Gastroesophageal sphincter (tissue), 4 donors: Measurements from ENCODE around the gene DSEL. TPM values are rescaled to one million over a fixed set of nuclear protein-coding genes. Genes with fewer than 3 reads are reported as not detected.

Experiments used
- ATAC-seq: fragments of 150-250 bp; one replicate; pipeline ENCODE4 v1.9.1; 2016; ENCODE audit warnings: mild to moderate bottlenecking, moderate library complexity
- H3K27ac ChIP-seq, 4 donors: fragments of 200-600 bp; sonication (generic) in 3 of 4; 1 replicate in 3 of 4; 2 replicates in 1 of 4; pipeline ENCODE4 v1.5.1; 2016 to 2019
- H3K27me3 ChIP-seq: fragments of 200-600 bp; sonication (generic); one replicate; pipeline ENCODE4 v1.5.1; 2019
- H3K36me3 ChIP-seq, 2 donors: fragments of 200-600 bp; sonication (generic); one replicate each; pipeline ENCODE4 v1.5.1; 2019; ENCODE audit warnings: control low read depth in 1 of 2
- H3K4me1 ChIP-seq, 3 donors: fragments of 200-600 bp; sonication (generic); 1 replicate in 2 of 3; 2 replicates in 1 of 3; pipeline ENCODE4 v1.5.1; 2016 to 2019; ENCODE audit warnings: control low read depth in 2 of 3
- H3K4me3 ChIP-seq, 2 donors: fragments of 200-600 bp; sonication (generic); one replicate each; pipeline ENCODE4 v1.5.1; 2019; ENCODE audit warnings: mild to moderate bottlenecking in 1 of 2, moderate library complexity in 1 of 2
- H3K9me3 ChIP-seq, 3 donors: fragments of 200-600 bp; sonication (generic); one replicate each; pipeline ENCODE4 v1.5.1; 2017 to 2019; ENCODE audit warnings: control low read depth in 2 of 3
- EP300 ChIP-seq: sonication (generic); formaldehyde crosslinking; IDR thresholded peaks from one replicate; pipeline ENCODE4 v1.6.1; 2017; ENCODE audit warnings: antibody characterized with exemption, mild to moderate bottlenecking
- POLR2A ChIP-seq, 2 donors: fragments of 450-650 bp; IDR thresholded peaks; one replicate each; pipeline ENCODE4 v1.6.1; 2017; ENCODE audit warnings: antibody characterized with exemption in 2 of 2, mild to moderate bottlenecking in 2 of 2, moderate library complexity in 1 of 2
- POLR2AphosphoS5 ChIP-seq: sonication (generic); formaldehyde crosslinking; IDR thresholded peaks from one replicate; pipeline ENCODE4 v1.6.1; 2017; ENCODE audit warnings: antibody characterized with exemption
- WGBS, 2 donors: methylation state at CpG; one replicate each; pipeline ENCODE4 v1.1.5; 2018; ENCODE audit warnings: low coverage in 1 of 2; 5-methylcytosine and 5-hydroxymethylcytosine counted together
- total RNA-seq, 4 donors: library from RNA; depleted of rRNA; stranded (reverse); fragments of >200 nt; gene quantifications; one replicate each; pipeline ENCODE4 v1.1.0, GENCODE V29; 2016
- TF ChIP-seq, protein P1 (sequence below), 4 experiments: fragments of 200-600 bp in 2 of 4; fragments of 450-650 bp in 2 of 4; sonication (generic) in 1 of 4; IDR thresholded peaks; one replicate each; pipeline ENCODE4 v1.5.1; 2017 to 2019; ENCODE audit warnings: antibody characterized with exemption in 4 of 4, mild to moderate bottlenecking in 2 of 4, moderate library complexity in 2 of 4

The DSEL gene
- total RNA-seq, 4 donors from 2014 or later = 8.9 to 10.9 (median 9.7) TPM

DNA sequence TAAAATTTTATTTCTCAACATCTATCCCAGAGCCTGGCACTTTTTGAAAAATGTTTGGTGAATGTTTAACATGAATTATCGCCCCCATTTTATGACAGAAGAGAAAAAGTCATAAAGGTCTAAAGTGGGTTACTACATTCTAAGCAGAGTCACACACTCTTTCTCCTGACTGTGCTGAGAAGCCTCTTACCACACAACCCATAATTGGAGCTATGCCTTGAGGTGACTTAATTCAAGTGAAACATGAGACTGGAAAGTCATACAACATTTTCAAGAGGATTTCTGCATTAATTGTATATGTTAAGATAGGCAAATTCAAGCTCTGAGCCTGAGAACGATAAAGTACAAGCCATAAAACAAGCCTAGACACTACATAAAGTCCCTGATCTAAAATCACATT lies 3.1 kb upstream of the DSEL start:
- WGBS, 2 donors = 70 to 84% methylated on average over 2 of the region's 2 CpGs
- H3K27ac ChIP-seq = peak overlapping the region in 2 of 4 donors; percentile 17 to 55
- no peak for TF ChIP-seq POLR2A (IDR thresholded peaks at IDR 0.05)
- TF ChIP-seq POLR2AphosphoS5 = no peak
- TF ChIP-seq, protein P1, sequence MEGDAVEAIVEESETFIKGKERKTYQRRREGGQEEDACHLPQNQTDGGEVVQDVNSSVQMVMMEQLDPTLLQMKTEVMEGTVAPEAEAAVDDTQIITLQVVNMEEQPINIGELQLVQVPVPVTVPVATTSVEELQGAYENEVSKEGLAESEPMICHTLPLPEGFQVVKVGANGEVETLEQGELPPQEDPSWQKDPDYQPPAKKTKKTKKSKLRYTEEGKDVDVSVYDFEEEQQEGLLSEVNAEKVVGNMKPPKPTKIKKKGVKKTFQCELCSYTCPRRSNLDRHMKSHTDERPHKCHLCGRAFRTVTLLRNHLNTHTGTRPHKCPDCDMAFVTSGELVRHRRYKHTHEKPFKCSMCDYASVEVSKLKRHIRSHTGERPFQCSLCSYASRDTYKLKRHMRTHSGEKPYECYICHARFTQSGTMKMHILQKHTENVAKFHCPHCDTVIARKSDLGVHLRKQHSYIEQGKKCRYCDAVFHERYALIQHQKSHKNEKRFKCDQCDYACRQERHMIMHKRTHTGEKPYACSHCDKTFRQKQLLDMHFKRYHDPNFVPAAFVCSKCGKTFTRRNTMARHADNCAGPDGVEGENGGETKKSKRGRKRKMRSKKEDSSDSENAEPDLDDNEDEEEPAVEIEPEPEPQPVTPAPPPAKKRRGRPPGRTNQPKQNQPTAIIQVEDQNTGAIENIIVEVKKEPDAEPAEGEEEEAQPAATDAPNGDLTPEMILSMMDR (IDR thresholded peaks at IDR 0.05) = no peak
- TF ChIP-seq EP300 = no peak
- no peak overlapping the region for H3K4me3 ChIP-seq
- H3K9me3 ChIP-seq = no peaks in the 10 kb centered on the region
- no peak for ATAC-seq
- no peaks in the 10 kb centered on the region for H3K27me3 ChIP-seq
- no peaks in the 10 kb centered on the region for H3K36me3 ChIP-seq
- H3K4me1 ChIP-seq = peaks cover under 1 to 50% (median 14%) of the 10 kb centered on the region in 3 donors

GRCh38 chr18:67518566-67518965 lies 2.0 kb upstream of the DSEL start:
- H3K27ac ChIP-seq = peak overlapping the region in 2 of 4 donors; percentile 90 to 91
- WGBS, 2 donors = 90 to 97% methylated on average over 3 to 5 of the region's 5 CpGs

DNA sequence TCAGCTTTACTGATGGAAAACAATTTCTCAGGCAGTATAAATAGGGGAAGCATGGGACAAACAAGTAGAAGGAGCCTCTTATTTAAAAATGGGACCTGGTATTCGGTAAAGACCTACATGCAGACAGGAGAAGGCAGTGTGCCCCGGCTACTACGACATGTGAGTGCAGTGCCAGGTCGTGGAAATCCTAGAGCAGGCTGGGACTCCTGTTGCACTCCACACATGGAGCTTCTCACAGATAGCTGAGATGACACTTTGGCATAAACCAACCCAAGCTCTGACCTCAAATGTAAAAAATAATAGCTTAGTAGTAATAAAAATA lies 885 bp upstream of the DSEL start:
- no peaks in the 10 kb centered on the region for H3K27me3 ChIP-seq
- TF ChIP-seq, protein P1 (IDR thresholded peaks at IDR 0.05) = no peak
- TF ChIP-seq EP300 = no peak
- TF ChIP-seq POLR2A (IDR thresholded peaks at IDR 0.05) = no peak
- TF ChIP-seq POLR2AphosphoS5 = no peak
- peak overlapping the region; percentile 66 to 93 (median 90) for H3K27ac ChIP-seq
- H3K9me3 ChIP-seq = no peaks in the 10 kb centered on the region
- 0 to 23% methylated on average over 3 to 4 of the region's 4 CpGs for WGBS, 2 donors
- ATAC-seq = no peak
- H3K4me1 ChIP-seq = peaks cover 0 to 47% (median 14%) of the 10 kb centered on the region in 3 donors
- H3K4me3 ChIP-seq = peak overlapping the region; percentile 52 to 76
- peaks cover 0 to 5% of the 10 kb centered on the region in 2 donors for H3K36me3 ChIP-seq

More at GRCh38 chr18:67518566-67518965, 2.0 kb upstream of the DSEL start:
- TF ChIP-seq, protein P1 (IDR thresholded peaks at IDR 0.05) = no peak
- TF ChIP-seq POLR2A (IDR thresholded peaks at IDR 0.05) = no peak
- TF ChIP-seq EP300 = no peak
- no peak for TF ChIP-seq POLR2AphosphoS5
- no peak overlapping the region for H3K4me3 ChIP-seq
- peaks cover 0 to 47% (median 14%) of the 10 kb centered on the region in 3 donors for H3K4me1 ChIP-seq
- no peaks in the 10 kb centered on the region for H3K27me3 ChIP-seq
- H3K9me3 ChIP-seq = no peaks in the 10 kb centered on the region
- ATAC-seq = no peak
- no peaks in the 10 kb centered on the region for H3K36me3 ChIP-seq

DNA sequence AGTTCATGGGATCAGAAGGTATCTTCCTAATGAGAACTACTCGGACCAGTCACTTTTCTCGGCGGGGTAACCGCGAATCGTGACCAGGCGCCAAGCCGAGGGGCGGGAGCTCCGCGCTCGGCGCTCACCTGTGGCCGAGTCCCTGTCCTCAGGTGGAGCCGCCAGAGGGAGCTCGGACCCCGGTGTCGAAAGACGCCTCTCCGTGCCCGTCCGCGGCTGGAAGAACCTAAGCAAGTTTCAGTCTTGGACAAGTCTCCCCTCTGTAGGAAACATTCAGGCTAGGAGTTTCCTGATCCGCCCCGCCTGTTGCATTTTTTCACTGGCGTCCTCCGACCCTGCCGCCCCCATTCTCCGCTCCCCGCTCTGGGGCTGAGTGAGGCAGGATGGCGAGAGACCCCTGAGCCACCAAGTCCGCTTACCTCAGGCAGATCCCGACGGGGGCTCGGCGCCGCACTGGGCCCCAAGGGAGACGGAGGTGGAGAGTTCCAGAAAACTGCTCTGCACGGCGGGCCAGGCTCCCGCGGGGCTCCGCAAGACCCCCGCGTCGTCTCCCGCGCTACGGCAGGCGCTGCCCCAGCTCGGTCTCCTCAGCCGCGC lies 480 bp downstream of the DSEL start:
- H3K9me3 ChIP-seq = no peaks in the 10 kb centered on the region
- peak overlapping the region; percentile 65 to 93 (median 90) for H3K27ac ChIP-seq
- peak; percentile 65 for ATAC-seq
- peak overlapping the region; percentile 52 to 76 for H3K4me3 ChIP-seq
- TF ChIP-seq POLR2A (IDR thresholded peaks at IDR 0.05) = no peak
- TF ChIP-seq EP300 = no peak
- TF ChIP-seq, protein P1 (IDR thresholded peaks at IDR 0.05) = peak; percentile 47 to 89 (median 73)
- no peak for TF ChIP-seq POLR2AphosphoS5
- no peaks in the 10 kb centered on the region for H3K27me3 ChIP-seq
- H3K36me3 ChIP-seq = peaks cover 0 to 5% of the 10 kb centered on the region in 2 donors
- WGBS, 2 donors = 0% methylated on average over 2 to 33 of the region's 53 CpGs
- H3K4me1 ChIP-seq = peaks cover 0 to 39% (median 14%) of the 10 kb centered on the region in 3 donors

DNA sequence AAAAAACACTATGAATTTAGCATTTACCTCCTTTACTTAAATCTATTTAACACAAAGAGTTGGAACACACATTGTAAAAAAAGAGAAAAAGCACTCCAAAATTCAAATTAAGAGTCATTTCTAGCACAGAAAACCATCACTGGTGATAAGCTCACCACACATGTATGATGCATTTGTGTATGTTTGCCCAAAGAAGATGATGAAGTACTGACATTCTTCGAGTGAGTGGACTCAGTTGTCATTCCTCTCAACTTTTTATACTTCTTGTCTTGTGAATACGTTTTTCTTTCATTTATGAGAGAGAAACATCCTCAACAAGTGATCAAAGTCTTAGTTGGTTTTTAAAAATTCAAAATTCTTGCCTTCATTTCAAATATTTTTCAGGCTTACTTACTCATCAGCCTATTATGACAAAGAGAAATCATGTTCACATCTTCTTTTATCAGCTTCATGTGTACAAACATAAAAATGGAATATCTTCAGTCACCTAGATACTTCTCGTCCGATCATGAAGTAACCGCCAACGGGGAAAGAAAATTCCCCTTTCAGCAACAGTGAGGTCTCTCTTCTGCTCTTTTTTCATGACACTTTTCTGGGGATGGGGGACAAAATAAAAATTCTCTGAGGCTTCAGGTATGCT lies 1.5 kb downstream of the DSEL start:
- H3K4me3 ChIP-seq = peak overlapping the region; percentile 52 to 76
- H3K27ac ChIP-seq = no peak overlapping the region
- no peaks in the 10 kb centered on the region for H3K9me3 ChIP-seq

More for the DNA sequence above, 1.5 kb downstream of the DSEL start:
- peaks cover 0 to 5% of the 10 kb centered on the region in 2 donors for H3K36me3 ChIP-seq
- TF ChIP-seq, protein P1 (IDR thresholded peaks at IDR 0.05) = no peak
- no peak for TF ChIP-seq POLR2A (IDR thresholded peaks at IDR 0.05)
- no peak for TF ChIP-seq EP300
- TF ChIP-seq POLR2AphosphoS5 = no peak
- H3K27me3 ChIP-seq = no peaks in the 10 kb centered on the region
- 62 to 67% methylated on average over 6 of the region's 6 CpGs for WGBS, 2 donors
- H3K4me1 ChIP-seq = peaks cover 0 to 29% (median 12%) of the 10 kb centered on the region in 3 donors
- ATAC-seq = no peak
